ENCODE data around the gene ZNF141. TPM values are rescaled to one million over a fixed set of nuclear protein-coding genes. Genes with fewer than 3 reads are reported as not detected.

Gene ZNF141
- total and polyA plus RNA-seq, 2 experiments from 2014 or later: 10.9 to 29.7 TPM

- Histone ChIP-seq H3K9me3 (ENCODE audit: low read depth) (no peaks in the 10 kb centered on the region), H3K4me3 (no peak overlapping the region), H3K27me3 (no peaks in the 10 kb centered on the region)
Measured at GRCh38 chr4:306551-306961, 31.1 kb upstream of the ZNF141 start.

GRCh38 chr4:309807-310206 is 27.8 kb upstream of the ZNF141 start:
- Histone ChIP-seq H3K4me3 (no peak overlapping the region), H3K27me3 (no peaks in the 10 kb centered on the region), H3K4me1 (ENCODE audit: low read depth) (no peaks in the 10 kb centered on the region), H3K36me3 (no peaks in the 10 kb centered on the region), H3K27ac (no peak overlapping the region), H3K9me3 (ENCODE audit: low read depth) (no peaks in the 10 kb centered on the region)
- DNase-seq (ENCODE audit: low read depth in 1 of 2, low spot score in 1 of 2): no peak
- no peak for TF ChIP-seq CTCF (IDR thresholded peaks at IDR 0.05; ENCODE audit: low read depth, low read length)

More at GRCh38 chr4:306551-306961, 31.1 kb upstream of the ZNF141 start:
- Histone ChIP-seq H3K4me1 (ENCODE audit: low read depth) (no peaks in the 10 kb centered on the region), H3K36me3 (no peaks in the 10 kb centered on the region), H3K27ac (no peak overlapping the region)
- DNase-seq (ENCODE audit: low read depth in 1 of 2, low spot score in 1 of 2): no peak
- TF ChIP-seq CTCF (IDR thresholded peaks at IDR 0.05; ENCODE audit: low read depth, low read length): no peak

- no peak for TF ChIP-seq CTCF (IDR thresholded peaks at IDR 0.05; ENCODE audit: low read depth, low read length)
- no peak for DNase-seq (ENCODE audit: low read depth in 1 of 2, low spot score in 1 of 2)
- H3K9me3 ChIP-seq (ENCODE audit: low read depth): no peaks in the 10 kb centered on the region
- H3K4me1 ChIP-seq (ENCODE audit: low read depth): no peaks in the 10 kb centered on the region
- H3K4me3 ChIP-seq: no peak overlapping the region
- H3K36me3 ChIP-seq: no peaks in the 10 kb centered on the region
- no peak overlapping the region for H3K27ac ChIP-seq
- no peaks in the 10 kb centered on the region for H3K27me3 ChIP-seq
Measured at GRCh38 chr4:314296-314903, 23.2 kb upstream of the ZNF141 start.

GRCh38 chr4:328729-329128 is 8.9 kb upstream of the ZNF141 start:
- TF ChIP-seq CTCF (IDR thresholded peaks at IDR 0.05; ENCODE audit: low read depth, low read length): no peak

GRCh38 chr4:335515-335914 is 2.1 kb upstream of the ZNF141 start:
- Histone ChIP-seq H3K4me1 (ENCODE audit: low read depth) (peaks cover 5% of the 10 kb centered on the region), H3K27ac (no peak overlapping the region), H3K4me3 (no peak overlapping the region), H3K9me3 (ENCODE audit: low read depth) (no peaks in the 10 kb centered on the region), H3K27me3 (no peaks in the 10 kb centered on the region), H3K36me3 (no peaks in the 10 kb centered on the region)
- no peak for DNase-seq (ENCODE audit: low read depth in 1 of 2, low spot score in 1 of 2)
- TF ChIP-seq CTCF (IDR thresholded peaks at IDR 0.05; ENCODE audit: low read depth, low read length): no peak

More at GRCh38 chr4:328729-329128, 8.9 kb upstream of the ZNF141 start:
- Histone ChIP-seq H3K4me3 (no peak overlapping the region), H3K27ac (no peak overlapping the region), H3K27me3 (no peaks in the 10 kb centered on the region), H3K36me3 (no peaks in the 10 kb centered on the region), H3K4me1 (ENCODE audit: low read depth) (no peaks in the 10 kb centered on the region), H3K9me3 (ENCODE audit: low read depth) (no peaks in the 10 kb centered on the region)
- no peak for DNase-seq (ENCODE audit: low read depth in 1 of 2, low spot score in 1 of 2)

All from cardiac muscle cell (in vitro differentiated cells and primary cell).